Fibroblast of lung (primary cell): ENCODE results near the gene SRP9. TPM values are rescaled to one million over a fixed set of nuclear protein-coding genes. Genes with fewer than 3 reads are reported as not detected.
"Not testable (repeated sequence)": the region's sequence is repeated elsewhere in the genome, so short reads cannot be mapped to it uniquely, and the experiment has no call there.

Experiments
- DNase-seq, 2 donors: peaks; one replicate each; pipeline versions ENCODE4 v3.0.0 to v3.0.0-alpha.2; 2010; ENCODE audit warnings: low read depth in 2 of 2
- H2AFZ ChIP-seq: 2 replicates; pipeline ENCODE4 v1.5.1; 2012; ENCODE audit warnings: low read length, control low read depth, inconsistent platforms
- H3K27ac ChIP-seq: 2 replicates; pipeline ENCODE4 v1.5.1; 2011; ENCODE audit warnings: low read length, control low read depth; ENCODE audit not compliant: insufficient read depth
- H3K27me3 ChIP-seq: 2 replicates; pipeline ENCODE4 v1.5.1; 2011; ENCODE audit warnings: mild to moderate bottlenecking, low read length; ENCODE audit not compliant: control insufficient read depth, insufficient read depth
- H3K36me3 ChIP-seq: 2 replicates; pipeline ENCODE4 v1.5.1; 2011; ENCODE audit warnings: low read length; ENCODE audit not compliant: control insufficient read depth, insufficient read depth
- H3K4me1 ChIP-seq: 2 replicates; pipeline ENCODE4 v1.5.1; 2011; ENCODE audit warnings: low read length; ENCODE audit not compliant: control insufficient read depth, insufficient read depth; ENCODE audit errors: extremely low read depth
- H3K4me2 ChIP-seq: 2 replicates; pipeline ENCODE4 v1.5.1; 2011; ENCODE audit warnings: low read length, control low read depth; ENCODE audit not compliant: insufficient read depth; ENCODE audit errors: extremely low read depth
- H3K4me3 ChIP-seq, 4 experiments: fragments of 200-600 bp in 1 of 4; sonication (generic) in 1 of 4; replicated peaks in 1 of 4; 2 replicates each; pipeline ENCODE4 v1.5.1; 2011 to 2016; ENCODE audit warnings: low read length in 4 of 4, low read depth in 3 of 4, mild to moderate bottlenecking in 3 of 4, control low read depth in 2 of 4, inconsistent platforms in 1 of 4, mixed read lengths in 1 of 4; ENCODE audit not compliant: insufficient read depth in 1 of 4; ENCODE audit errors: control extremely low read depth in 1 of 4
- H3K79me2 ChIP-seq: 2 replicates; pipeline ENCODE4 v1.5.1; 2012; ENCODE audit warnings: mild to moderate bottlenecking, low read length, inconsistent platforms; ENCODE audit not compliant: control insufficient read depth, insufficient read depth
- H3K9ac ChIP-seq: 2 replicates; pipeline ENCODE4 v1.5.1; 2011; ENCODE audit warnings: mild to moderate bottlenecking, low read length, control low read depth; ENCODE audit not compliant: insufficient read depth
- H3K9me3 ChIP-seq: 2 replicates; pipeline ENCODE4 v1.5.1; 2012; ENCODE audit warnings: low read depth, low read length; ENCODE audit not compliant: control insufficient read depth, insufficient read depth
- H4K20me1 ChIP-seq: 2 replicates; pipeline ENCODE4 v1.5.1; 2011; ENCODE audit warnings: low read length; ENCODE audit not compliant: control insufficient read depth, insufficient read depth; ENCODE audit errors: extremely low read depth
- EZH2 ChIP-seq: IDR thresholded peaks from 2 replicates; pipeline ENCODE4 v1.5.1; 2012; ENCODE audit warnings: low read length, control low read depth, mild to moderate bottlenecking; ENCODE audit errors: missing control alignments
- polyA plus RNA-seq, 2 donors: library from polyadenylated mRNA; depleted of rRNA in 1 of 2; stranded (reverse) in 1 of 2; unstranded in 1 of 2; fragments of >200 nt; gene quantifications; 2 replicates each; pipeline ENCODE4 v1.2.1, GENCODE V29; 2011 to 2012; ENCODE audit warnings: missing spikeins in 1 of 2
- total RNA-seq: library from RNA; depleted of rRNA; stranded (reverse); fragments of >200 nt; gene quantifications from 2 replicates; pipeline ENCODE4 v1.2.1, GENCODE V29; 2014
- TF ChIP-seq, protein P1 (sequence below), 2 donors: IDR thresholded peaks in 1 of 2; conservative IDR thresholded peaks in 1 of 2; 1 replicate in 1 of 2; 2 replicates in 1 of 2; pipeline ENCODE4 v1.5.1; 2011 to 2012; ENCODE audit warnings: low read length in 2 of 2, control low read depth in 1 of 2, inconsistent platforms in 1 of 2, low read depth in 1 of 2, mild to moderate bottlenecking in 1 of 2

The SRP9 gene
- total and polyA plus RNA-seq, 2 donors (not counting 1 experiment from before 2014, with no cell fraction given), result 202 to 442 TPM

DNA sequence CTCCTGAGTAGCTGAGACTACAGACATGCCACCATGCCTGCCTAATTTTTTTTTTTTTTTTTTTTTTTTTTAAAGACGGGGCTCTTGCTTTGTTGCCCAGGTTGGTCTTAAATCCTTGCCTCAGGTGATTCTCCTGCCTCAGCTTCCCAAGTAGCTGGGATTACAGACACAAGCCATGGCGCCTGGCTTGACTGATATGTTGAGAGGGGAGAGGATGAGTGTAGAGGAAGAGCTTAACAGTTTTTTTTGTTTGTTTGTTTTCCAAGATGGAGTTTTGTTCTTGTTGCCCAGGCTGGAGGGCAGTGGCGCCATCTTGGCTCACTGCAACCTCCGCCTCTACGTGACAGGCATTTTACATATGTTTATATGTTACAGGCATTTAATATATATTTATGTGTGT lies 2.5 kb downstream of the SRP9 start:
- DNase-seq, result no peak
- H3K4me2 ChIP-seq, result no peak overlapping the region
- H3K27me3 ChIP-seq, result no peaks in the 10 kb centered on the region
- no peaks in the 10 kb centered on the region for H3K9me3 ChIP-seq
- H3K27ac ChIP-seq, result no peak overlapping the region
- H4K20me1 ChIP-seq, result no peaks in the 10 kb centered on the region
- TF ChIP-seq, protein P1, sequence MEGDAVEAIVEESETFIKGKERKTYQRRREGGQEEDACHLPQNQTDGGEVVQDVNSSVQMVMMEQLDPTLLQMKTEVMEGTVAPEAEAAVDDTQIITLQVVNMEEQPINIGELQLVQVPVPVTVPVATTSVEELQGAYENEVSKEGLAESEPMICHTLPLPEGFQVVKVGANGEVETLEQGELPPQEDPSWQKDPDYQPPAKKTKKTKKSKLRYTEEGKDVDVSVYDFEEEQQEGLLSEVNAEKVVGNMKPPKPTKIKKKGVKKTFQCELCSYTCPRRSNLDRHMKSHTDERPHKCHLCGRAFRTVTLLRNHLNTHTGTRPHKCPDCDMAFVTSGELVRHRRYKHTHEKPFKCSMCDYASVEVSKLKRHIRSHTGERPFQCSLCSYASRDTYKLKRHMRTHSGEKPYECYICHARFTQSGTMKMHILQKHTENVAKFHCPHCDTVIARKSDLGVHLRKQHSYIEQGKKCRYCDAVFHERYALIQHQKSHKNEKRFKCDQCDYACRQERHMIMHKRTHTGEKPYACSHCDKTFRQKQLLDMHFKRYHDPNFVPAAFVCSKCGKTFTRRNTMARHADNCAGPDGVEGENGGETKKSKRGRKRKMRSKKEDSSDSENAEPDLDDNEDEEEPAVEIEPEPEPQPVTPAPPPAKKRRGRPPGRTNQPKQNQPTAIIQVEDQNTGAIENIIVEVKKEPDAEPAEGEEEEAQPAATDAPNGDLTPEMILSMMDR (conservative IDR thresholded peaks at IDR 0.05 in 1 of 2, IDR thresholded peaks at IDR 0.05 in 1 of 2; ENCODE audit: low read depth in 1 of 2, low read length in 2 of 2), result no peak
- TF ChIP-seq EZH2, result no peak
- peak overlapping the region in 2 of 4 experiments; percentile 98 to 99 for H3K4me3 ChIP-seq
- no peak overlapping the region for H3K9ac ChIP-seq
- H3K36me3 ChIP-seq, result peaks cover 2% of the 10 kb centered on the region
- H2AFZ ChIP-seq, result no peak overlapping the region
- no peaks in the 10 kb centered on the region for H3K4me1 ChIP-seq
- H3K79me2 ChIP-seq, result peaks cover 62% of the 10 kb centered on the region

DNA sequence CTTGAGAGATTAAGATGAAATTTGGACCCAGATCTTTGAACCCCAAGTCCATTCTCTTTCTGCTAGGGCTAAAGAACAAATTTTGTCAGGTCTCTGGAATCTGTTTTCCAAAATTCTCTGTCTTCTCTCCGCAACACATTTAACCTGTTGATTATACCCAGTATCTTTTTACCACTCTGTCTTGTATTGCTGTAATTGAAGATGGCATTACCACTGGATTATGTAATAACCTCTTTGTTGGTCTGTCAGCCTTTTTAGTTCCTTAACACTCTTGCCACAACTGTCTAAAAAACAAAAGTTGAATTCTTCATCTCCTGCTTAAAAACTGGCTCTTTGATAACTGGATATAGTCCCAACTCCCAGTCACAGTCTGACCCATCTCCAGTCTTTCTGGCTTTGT lies 3.0 kb downstream of the SRP9 start:
- peaks cover 2% of the 10 kb centered on the region for H3K36me3 ChIP-seq
- H2AFZ ChIP-seq, result no peak overlapping the region
- TF ChIP-seq EZH2, result no peak
- TF ChIP-seq, protein P1 (conservative IDR thresholded peaks at IDR 0.05 in 1 of 2, IDR thresholded peaks at IDR 0.05 in 1 of 2; ENCODE audit: low read depth in 1 of 2, low read length in 2 of 2), result no peak
- H3K79me2 ChIP-seq, result peaks cover 62% of the 10 kb centered on the region
- no peak overlapping the region for H3K9ac ChIP-seq
- no peak overlapping the region for H3K4me3 ChIP-seq
- no peaks in the 10 kb centered on the region for H4K20me1 ChIP-seq
- no peaks in the 10 kb centered on the region for H3K4me1 ChIP-seq
- no peak overlapping the region for H3K27ac ChIP-seq
- H3K9me3 ChIP-seq, result no peaks in the 10 kb centered on the region
- no peaks in the 10 kb centered on the region for H3K27me3 ChIP-seq
- DNase-seq, result no peak
- H3K4me2 ChIP-seq, result no peak overlapping the region

DNA sequence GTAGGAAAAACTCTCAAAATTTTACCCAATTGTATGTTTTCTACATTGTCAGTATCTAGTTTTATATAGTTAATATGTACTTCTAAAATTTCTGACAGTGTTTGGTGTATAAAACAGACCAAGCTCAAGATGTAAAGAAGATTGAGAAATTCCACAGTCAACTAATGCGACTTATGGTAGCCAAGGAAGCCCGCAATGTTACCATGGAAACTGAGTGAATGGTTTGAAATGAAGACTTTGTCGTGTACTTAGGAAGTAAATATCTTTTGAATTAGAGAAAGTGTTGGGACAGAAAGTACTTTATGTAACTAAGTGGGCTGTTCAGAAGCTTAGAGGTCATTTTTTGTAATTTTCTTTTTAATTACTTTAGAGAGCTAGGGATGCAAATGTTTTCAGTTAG lies 11.5 kb downstream of the SRP9 start:
- H3K27me3 ChIP-seq, H3K4me2 ChIP-seq, H3K9me3 ChIP-seq, H3K4me1 ChIP-seq, H2AFZ ChIP-seq, H3K36me3 ChIP-seq, H3K4me3 ChIP-seq, DNase-seq, H3K79me2 ChIP-seq, H4K20me1 ChIP-seq, H3K9ac ChIP-seq, H3K27ac ChIP-seq: not testable (repeated sequence)
